ENCODE data around the gene PDAP1. TPM values are rescaled to one million over a fixed set of nuclear protein-coding genes. Genes with fewer than 3 reads are reported as not detected.

The PDAP1 gene
- total and polyA plus RNA-seq, 2 experiments from 2014 or later, result 93.1 to 134 TPM

DNA sequence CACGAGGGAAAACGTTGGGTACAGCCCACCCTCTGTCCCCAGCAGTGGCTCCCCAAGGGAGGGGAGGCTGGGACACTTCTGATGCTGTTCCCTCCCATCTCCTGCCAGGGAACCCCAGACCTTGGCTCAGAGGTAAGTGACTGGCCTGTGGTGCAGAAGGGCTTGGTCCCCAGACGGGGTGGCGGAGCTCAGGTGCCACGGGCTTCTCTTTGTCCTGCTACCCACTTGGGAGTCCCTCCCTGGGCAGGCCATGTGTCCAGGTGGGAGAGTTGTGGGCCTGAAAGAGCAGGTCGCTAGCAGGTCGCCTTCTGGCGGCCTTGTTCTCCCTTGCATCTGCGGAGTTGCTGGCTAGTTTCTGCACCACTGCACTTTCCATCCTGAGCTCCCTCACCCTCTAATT lies 47.5 kb upstream of the PDAP1 start:
- Histone ChIP-seq H2AFZ (no peak overlapping the region), H3F3A (replicated peaks; ENCODE audit: low read depth) (peaks cover 50% of the 10 kb centered on the region), H3K4me3 (no peak overlapping the region), H3K36me3 (ENCODE audit: insufficient read depth) (peaks cover 18% of the 10 kb centered on the region), H3K9me2 (ENCODE audit: insufficient read depth) (no peaks in the 10 kb centered on the region), H3K27me3 (ENCODE audit: insufficient read depth) (no peaks in the 10 kb centered on the region), H3K79me2 (replicated peaks; ENCODE audit: insufficient read depth) (peaks cover 31% of the 10 kb centered on the region), H3K4me2 (no peak overlapping the region), H3K4me1 (ENCODE audit: insufficient read depth) (no peaks in the 10 kb centered on the region), H3K27ac (ENCODE audit: low read depth) (peak overlapping the region; percentile 81), H4K20me1 (replicated peaks; ENCODE audit: insufficient read depth) (peaks cover 30% of the 10 kb centered on the region)
- no peaks in the 10 kb centered on the region for H3K9me3 Mint-ChIP-seq
- ATAC-seq (no peak), DNase-seq (ENCODE audit: low spot score) (no peak)
- H3K27me3 Mint-ChIP-seq (ENCODE audit: insufficient read depth, low read depth, poor library complexity), result peaks cover 25% of the 10 kb centered on the region
- H3K4me3 Mint-ChIP-seq, result no peak overlapping the region
- H3K36me3 Mint-ChIP-seq (ENCODE audit: low read depth), result peaks cover 93% of the 10 kb centered on the region
- 0 out of 3 replicates have a peak, but pooled peaks cover 4% of the 10 kb centered on the region for H3K4me1 Mint-ChIP-seq
- no peak overlapping the region for H3K27ac Mint-ChIP-seq
- TF ChIP-seq, protein P1, sequence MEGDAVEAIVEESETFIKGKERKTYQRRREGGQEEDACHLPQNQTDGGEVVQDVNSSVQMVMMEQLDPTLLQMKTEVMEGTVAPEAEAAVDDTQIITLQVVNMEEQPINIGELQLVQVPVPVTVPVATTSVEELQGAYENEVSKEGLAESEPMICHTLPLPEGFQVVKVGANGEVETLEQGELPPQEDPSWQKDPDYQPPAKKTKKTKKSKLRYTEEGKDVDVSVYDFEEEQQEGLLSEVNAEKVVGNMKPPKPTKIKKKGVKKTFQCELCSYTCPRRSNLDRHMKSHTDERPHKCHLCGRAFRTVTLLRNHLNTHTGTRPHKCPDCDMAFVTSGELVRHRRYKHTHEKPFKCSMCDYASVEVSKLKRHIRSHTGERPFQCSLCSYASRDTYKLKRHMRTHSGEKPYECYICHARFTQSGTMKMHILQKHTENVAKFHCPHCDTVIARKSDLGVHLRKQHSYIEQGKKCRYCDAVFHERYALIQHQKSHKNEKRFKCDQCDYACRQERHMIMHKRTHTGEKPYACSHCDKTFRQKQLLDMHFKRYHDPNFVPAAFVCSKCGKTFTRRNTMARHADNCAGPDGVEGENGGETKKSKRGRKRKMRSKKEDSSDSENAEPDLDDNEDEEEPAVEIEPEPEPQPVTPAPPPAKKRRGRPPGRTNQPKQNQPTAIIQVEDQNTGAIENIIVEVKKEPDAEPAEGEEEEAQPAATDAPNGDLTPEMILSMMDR (conservative IDR thresholded peaks at IDR 0.05; ENCODE audit: low read depth in 2 of 2), result 0 out of 4 replicates have a peak, but pooled peaks of 1 of the 2 experiments have one; percentile 7
- TF ChIP-seq, protein P2, sequence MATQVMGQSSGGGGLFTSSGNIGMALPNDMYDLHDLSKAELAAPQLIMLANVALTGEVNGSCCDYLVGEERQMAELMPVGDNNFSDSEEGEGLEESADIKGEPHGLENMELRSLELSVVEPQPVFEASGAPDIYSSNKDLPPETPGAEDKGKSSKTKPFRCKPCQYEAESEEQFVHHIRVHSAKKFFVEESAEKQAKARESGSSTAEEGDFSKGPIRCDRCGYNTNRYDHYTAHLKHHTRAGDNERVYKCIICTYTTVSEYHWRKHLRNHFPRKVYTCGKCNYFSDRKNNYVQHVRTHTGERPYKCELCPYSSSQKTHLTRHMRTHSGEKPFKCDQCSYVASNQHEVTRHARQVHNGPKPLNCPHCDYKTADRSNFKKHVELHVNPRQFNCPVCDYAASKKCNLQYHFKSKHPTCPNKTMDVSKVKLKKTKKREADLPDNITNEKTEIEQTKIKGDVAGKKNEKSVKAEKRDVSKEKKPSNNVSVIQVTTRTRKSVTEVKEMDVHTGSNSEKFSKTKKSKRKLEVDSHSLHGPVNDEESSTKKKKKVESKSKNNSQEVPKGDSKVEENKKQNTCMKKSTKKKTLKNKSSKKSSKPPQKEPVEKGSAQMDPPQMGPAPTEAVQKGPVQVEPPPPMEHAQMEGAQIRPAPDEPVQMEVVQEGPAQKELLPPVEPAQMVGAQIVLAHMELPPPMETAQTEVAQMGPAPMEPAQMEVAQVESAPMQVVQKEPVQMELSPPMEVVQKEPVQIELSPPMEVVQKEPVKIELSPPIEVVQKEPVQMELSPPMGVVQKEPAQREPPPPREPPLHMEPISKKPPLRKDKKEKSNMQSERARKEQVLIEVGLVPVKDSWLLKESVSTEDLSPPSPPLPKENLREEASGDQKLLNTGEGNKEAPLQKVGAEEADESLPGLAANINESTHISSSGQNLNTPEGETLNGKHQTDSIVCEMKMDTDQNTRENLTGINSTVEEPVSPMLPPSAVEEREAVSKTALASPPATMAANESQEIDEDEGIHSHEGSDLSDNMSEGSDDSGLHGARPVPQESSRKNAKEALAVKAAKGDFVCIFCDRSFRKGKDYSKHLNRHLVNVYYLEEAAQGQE (IDR thresholded peaks at IDR 0.05; ENCODE audit: unreplicated experiment), result no peak

DNA sequence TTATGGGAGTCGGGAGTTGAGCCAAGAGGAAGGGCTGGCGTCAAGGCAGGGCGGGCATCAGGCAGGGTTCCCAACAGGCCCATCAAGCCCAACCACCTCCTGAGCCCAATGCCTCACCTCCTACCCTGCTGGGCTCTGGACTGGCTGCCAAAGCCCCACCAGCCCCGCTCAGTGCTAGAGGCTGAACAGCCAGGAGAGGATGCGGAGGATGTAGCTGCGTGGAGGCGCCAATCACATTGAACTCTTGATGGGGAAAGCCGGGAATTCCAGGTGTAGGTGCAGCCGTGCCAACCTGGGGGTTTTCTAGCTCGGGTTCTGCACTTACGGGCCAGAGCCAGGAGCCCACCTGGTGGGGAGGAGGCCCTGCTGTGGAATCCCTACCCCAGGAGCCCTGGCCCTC lies 44.7 kb upstream of the PDAP1 start:
- Mint-ChIP-seq H3K9me3 (no peaks in the 10 kb centered on the region), H3K27ac (no peak overlapping the region), H3K36me3 (ENCODE audit: low read depth) (peaks cover 92% of the 10 kb centered on the region), H3K27me3 (ENCODE audit: insufficient read depth, low read depth, poor library complexity) (peaks cover 24% of the 10 kb centered on the region), H3K4me1 (no peaks in the 10 kb centered on the region), H3K4me3 (no peak overlapping the region)
- Histone ChIP-seq H3K9me2 (ENCODE audit: insufficient read depth) (no peaks in the 10 kb centered on the region), H4K20me1 (replicated peaks; ENCODE audit: insufficient read depth) (peaks cover 10% of the 10 kb centered on the region), H2AFZ (no peak overlapping the region), H3K27me3 (ENCODE audit: insufficient read depth) (no peaks in the 10 kb centered on the region), H3K36me3 (ENCODE audit: insufficient read depth) (peaks cover 16% of the 10 kb centered on the region), H3K4me3 (no peak overlapping the region), H3K4me2 (no peak overlapping the region), H3K79me2 (replicated peaks; ENCODE audit: insufficient read depth) (peaks cover 6% of the 10 kb centered on the region; the same call in 1 of the 2 replicates), H3K27ac (ENCODE audit: low read depth) (no peak overlapping the region), H3K4me1 (ENCODE audit: insufficient read depth) (no peaks in the 10 kb centered on the region), H3F3A (replicated peaks; ENCODE audit: low read depth) (peaks cover 28% of the 10 kb centered on the region)
- ATAC-seq (no peak), DNase-seq (ENCODE audit: low spot score) (no peak)
- TF ChIP-seq ZNF331 (CRISPR knock-in tag; IDR thresholded peaks at IDR 0.05; ENCODE audit: low read depth) (no peak), CREB1 (CRISPR knock-in tag; IDR thresholded peaks at IDR 0.05; ENCODE audit: low read depth) (no peak), POLR2AphosphoS5 (IDR thresholded peaks at IDR 0.05; ENCODE audit: low read depth) (no peak), STAT1 (IDR thresholded peaks at IDR 0.05; ENCODE audit: unreplicated experiment) (no peak)
- TF ChIP-seq, protein P3, sequence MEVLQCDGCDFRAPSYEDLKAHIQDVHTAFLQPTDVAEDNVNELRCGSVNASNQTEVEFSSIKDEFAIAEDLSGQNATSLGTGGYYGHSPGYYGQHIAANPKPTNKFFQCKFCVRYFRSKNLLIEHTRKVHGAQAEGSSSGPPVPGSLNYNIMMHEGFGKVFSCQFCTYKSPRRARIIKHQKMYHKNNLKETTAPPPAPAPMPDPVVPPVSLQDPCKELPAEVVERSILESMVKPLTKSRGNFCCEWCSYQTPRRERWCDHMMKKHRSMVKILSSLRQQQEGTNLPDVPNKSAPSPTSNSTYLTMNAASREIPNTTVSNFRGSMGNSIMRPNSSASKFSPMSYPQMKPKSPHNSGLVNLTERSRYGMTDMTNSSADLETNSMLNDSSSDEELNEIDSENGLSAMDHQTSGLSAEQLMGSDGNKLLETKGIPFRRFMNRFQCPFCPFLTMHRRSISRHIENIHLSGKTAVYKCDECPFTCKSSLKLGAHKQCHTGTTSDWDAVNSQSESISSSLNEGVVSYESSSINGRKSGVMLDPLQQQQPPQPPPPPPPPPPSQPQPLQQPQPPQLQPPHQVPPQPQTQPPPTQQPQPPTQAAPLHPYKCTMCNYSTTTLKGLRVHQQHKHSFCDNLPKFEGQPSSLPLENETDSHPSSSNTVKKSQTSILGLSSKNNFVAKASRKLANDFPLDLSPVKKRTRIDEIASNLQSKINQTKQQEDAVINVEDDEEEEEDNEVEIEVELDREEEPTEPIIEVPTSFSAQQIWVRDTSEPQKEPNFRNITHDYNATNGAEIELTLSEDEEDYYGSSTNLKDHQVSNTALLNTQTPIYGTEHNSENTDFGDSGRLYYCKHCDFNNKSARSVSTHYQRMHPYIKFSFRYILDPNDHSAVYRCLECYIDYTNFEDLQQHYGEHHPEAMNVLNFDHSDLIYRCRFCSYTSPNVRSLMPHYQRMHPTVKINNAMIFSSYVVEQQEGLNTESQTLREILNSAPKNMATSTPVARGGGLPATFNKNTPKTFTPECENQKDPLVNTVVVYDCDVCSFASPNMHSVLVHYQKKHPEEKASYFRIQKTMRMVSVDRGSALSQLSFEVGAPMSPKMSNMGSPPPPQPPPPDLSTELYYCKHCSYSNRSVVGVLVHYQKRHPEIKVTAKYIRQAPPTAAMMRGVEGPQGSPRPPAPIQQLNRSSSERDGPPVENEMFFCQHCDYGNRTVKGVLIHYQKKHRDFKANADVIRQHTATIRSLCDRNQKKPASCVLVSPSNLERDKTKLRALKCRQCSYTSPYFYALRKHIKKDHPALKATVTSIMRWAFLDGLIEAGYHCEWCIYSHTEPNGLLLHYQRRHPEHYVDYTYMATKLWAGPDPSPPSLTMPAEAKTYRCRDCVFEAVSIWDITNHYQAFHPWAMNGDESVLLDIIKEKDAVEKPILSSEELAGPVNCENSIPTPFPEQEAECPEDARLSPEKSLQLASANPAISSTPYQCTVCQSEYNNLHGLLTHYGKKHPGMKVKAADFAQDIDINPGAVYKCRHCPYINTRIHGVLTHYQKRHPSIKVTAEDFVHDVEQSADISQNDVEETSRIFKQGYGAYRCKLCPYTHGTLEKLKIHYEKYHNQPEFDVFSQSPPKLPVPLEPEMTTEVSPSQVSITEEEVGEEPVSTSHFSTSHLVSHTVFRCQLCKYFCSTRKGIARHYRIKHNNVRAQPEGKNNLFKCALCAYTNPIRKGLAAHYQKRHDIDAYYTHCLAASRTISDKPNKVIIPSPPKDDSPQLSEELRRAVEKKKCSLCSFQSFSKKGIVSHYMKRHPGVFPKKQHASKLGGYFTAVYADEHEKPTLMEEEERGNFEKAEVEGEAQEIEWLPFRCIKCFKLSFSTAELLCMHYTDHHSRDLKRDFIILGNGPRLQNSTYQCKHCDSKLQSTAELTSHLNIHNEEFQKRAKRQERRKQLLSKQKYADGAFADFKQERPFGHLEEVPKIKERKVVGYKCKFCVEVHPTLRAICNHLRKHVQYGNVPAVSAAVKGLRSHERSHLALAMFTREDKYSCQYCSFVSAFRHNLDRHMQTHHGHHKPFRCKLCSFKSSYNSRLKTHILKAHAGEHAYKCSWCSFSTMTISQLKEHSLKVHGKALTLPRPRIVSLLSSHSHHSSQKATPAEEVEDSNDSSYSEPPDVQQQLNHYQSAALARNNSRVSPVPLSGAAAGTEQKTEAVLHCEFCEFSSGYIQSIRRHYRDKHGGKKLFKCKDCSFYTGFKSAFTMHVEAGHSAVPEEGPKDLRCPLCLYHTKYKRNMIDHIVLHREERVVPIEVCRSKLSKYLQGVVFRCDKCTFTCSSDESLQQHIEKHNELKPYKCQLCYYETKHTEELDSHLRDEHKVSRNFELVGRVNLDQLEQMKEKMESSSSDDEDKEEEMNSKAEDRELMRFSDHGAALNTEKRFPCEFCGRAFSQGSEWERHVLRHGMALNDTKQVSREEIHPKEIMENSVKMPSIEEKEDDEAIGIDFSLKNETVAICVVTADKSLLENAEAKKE (CRISPR knock-in tag; IDR thresholded peaks at IDR 0.05), result no peak
- TF ChIP-seq, protein P1 (conservative IDR thresholded peaks at IDR 0.05; ENCODE audit: low read depth in 2 of 2), result no peak
